Forelimb muscle (tissue), 1 donor: Measurements from ENCODE around the gene EPB41L4B. TPM values are rescaled to one million over a fixed set of nuclear protein-coding genes. Genes with fewer than 3 reads are reported as not detected.

Experiments used
- DNase-seq: peaks from one replicate; pipeline ENCODE4 v3.0.0-alpha.2; 2013; ENCODE audit warnings: low read depth
- polyA plus RNA-seq: library from polyadenylated mRNA; unstranded; fragments of 120-200 nt; gene quantifications from one replicate; pipeline ENCODE4 v1.2.1, GENCODE V29; 2013; ENCODE audit not compliant: insufficient read length

Gene EPB41L4B
- polyA plus RNA-seq, 1 donor, result 10.7 TPM

DNA sequence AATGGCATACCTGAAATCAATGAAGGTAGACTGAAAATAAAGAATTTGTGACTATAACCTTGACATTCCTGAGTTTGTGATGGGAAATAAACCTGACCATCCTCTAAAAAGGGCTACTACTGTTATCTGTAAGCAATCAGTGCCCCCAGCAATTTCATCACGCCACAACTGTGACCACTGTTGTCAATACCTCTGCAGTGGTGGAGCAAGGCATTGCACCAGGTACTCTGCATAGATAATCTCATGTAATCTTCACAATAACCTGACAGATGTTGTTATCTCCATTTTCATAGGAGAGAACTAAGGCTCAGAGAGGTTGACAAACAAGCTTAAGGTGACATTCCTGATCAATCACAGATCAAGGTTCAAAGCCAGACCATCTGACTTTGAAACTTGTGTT is 115.3 kb downstream of the EPB41L4B start:
- no peak for DNase-seq

DNA sequence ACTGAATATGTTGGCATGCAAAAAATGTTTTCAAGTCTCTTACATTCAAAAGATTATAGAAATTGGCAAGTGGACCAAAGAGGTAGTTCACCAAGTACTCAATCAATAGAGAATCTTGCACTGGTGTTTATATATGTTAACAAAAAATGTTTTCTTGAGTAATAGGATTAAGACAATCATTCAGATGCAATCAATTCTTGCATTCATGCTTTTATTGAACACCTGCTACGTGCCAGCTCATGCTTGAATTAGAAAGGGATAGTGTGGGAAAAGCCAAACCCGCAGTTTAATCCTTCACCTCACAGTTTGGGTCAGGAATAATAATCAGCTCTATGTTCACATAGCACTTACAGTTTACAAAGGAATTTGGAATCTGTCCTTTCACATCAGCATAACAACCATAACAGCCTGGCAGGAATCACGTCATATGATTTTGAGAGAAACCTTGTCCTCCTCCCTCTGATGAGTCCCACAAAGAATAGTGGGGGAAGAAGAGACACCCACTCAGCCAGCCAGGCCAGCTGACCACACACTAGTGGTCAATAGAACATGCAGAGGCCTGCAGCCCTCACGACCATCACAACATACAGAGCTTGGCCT is 117.0 kb downstream of the EPB41L4B start:
- no peak for DNase-seq

DNA sequence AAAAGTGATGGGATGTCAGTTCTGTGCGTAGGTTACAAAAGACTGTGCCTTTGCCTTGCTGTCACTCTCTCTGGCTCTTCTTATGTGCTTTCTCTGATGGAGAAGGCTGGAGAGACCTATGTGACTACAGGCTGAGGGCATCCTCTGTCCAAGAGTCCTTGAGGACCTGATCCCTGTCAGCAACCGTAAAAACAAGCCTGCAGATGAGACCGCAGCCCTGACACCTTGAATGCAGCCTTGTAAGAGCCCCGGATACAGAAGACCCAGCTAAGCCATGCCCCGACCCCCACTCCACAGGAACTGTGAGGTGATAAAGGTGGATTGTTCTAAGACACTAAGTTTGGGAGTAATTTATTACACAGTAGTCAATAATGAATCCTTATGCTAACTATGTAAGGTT is 121.2 kb downstream of the EPB41L4B start:
- no peak for DNase-seq

DNA sequence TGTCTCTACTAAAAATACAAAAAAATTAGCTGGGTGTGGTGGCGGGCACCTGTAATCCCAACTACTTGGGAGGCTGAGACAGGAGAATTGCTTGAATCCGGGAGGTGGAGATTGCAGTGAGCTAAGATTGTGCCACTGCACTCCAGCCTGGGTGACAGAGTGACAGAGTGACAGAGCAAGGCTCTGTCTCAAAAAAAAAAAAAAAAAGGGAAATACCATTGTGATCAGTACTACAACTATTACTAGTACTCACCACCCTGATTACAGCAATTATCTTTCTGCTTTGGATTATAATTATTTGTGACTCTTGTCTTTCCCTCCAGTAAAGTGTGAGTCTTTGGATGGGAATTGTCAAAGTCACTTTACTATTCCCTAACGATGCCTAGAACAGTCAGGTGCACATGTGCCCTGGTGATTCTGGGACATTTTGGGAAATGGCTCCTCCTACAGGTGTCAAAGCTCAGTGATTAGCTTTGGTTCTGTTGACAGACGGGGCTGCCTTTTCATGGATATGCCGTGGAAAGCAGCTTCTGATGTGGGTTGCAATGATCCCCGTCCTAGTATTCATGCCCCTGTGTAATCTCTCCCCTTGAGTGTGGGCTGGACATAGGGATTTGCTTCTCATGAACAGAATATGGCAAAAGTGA is 122.0 kb downstream of the EPB41L4B start:
- no peak for DNase-seq

DNA sequence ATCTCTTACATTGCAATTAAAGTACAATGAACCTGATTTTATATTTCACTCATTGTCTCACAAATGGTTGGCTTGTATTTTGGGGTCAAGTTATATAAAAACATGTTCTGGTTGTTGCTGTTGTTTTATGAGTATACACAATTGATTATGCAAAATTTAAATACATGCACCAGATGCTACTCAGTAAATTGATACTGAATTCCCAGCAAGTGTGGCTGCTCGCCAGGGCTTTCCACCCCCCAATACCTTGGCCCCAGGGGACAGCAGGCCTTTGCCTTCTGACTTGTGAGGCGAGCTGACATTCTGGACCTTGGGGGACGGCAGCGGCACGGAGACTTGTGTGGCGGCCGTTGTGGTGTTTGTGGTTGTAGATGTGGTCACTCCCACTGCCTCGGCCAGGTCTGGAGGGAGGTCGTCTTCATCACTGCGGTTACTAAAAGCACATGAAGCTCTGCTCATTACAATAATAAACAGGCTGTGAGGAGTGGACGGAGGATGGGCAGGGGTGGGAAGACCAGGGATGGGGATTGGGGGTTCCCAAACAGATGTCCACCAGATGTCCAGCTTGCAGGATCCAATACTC is 126.8 kb downstream of the EPB41L4B start:
- no peak for DNase-seq

DNA sequence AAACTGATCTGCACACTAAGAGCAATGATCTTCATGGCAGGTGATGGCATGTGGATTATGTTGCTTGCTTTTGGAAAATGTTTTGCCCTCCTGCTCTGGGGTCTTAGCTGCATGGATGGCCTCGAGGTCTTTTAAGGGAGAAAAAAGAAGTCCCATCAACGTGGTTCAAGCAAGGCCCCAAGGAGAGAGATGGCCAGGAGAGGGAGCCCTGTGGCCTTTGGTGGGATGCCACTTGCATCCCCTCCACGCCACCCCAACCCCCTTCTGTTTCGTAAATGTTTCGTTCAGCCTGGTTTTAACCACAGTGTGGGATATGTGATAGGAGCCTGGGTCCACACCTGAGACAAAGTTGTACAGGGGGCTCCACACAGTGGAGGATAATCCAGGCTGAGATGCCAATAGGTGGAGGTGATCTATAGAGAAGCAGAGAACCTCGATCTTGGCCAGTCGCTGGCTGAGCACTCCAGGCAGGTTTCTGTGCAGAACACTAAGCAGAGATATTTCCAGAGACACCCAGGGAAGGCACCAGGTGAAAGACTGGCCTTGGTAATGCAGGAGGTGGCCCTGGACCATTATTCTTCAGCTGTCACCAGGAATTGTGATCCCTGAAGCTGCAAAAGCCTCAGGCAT is 128.0 kb downstream of the EPB41L4B start:
- no peak for DNase-seq

DNA sequence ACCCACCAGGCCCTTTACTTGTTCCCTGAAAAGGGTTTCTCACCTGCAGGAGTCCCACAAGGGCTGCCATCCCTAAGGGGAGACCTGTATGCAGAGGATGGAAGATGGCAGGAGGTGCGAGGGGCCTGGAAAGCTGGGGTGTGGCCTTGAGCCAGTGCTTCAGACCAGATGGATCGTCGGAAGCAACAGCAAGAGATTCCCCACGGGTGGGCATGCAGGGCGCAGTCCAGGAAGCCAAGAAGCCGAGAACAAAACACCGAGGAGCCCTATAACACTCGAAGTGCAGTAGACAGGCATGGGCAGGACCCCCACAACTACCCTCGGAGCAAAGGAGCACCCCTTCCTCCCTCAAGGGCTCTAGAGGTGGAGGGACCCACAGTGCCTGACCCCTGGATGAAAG is 129.1 kb downstream of the EPB41L4B start:
- DNase-seq, result no peak

DNA sequence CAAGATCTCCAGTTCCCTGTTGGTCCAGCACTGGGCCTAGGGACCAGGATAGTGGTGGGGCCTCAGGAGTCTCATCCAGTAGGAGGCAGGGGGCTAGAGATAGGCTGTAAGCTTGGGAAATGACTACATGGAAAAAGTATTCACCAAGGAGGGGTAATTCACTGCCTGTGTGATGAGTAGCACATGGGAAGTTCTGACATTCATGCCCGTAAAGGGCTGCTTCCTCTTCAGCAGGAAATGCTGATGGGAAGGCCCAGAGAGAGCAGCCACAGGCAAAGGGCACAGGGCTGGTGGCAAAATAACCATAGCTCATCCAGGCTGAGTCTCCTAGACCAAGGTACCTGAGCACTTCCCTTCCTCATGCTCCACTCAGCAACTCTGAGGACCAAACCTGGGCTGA is 130.7 kb downstream of the EPB41L4B start:
- no peak for DNase-seq

DNA sequence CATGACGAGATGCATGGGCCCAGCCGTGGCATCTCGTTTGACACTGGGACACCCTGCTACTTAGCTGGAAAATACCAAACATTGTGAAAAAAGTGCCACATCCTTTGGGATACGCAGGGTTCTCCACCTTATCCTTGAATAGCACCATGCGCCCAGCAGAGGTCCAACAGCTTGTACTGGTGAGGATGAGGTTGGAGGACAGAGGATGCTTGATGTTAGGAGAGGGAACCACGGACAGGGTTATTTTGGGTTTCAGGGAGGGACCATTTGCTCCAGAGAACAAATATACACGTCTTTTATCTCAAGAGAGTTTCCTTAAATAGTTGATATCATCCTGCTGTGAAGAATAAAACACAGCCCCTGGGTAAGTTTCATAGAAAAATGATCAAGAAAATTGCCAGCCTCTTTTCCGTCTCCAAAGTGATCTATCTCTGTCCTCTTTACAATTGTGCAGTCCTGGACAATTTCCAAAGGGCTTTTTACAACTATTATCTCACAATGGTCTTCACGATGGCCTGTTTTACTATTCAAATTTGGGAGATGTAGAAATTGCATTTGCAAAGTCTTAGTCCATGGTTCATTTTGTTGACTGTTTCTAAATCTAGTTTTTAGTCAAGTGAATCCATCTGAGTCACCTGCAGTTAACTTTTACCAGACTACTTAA is 133.9 kb downstream of the EPB41L4B start:
- DNase-seq, result no peak

DNA sequence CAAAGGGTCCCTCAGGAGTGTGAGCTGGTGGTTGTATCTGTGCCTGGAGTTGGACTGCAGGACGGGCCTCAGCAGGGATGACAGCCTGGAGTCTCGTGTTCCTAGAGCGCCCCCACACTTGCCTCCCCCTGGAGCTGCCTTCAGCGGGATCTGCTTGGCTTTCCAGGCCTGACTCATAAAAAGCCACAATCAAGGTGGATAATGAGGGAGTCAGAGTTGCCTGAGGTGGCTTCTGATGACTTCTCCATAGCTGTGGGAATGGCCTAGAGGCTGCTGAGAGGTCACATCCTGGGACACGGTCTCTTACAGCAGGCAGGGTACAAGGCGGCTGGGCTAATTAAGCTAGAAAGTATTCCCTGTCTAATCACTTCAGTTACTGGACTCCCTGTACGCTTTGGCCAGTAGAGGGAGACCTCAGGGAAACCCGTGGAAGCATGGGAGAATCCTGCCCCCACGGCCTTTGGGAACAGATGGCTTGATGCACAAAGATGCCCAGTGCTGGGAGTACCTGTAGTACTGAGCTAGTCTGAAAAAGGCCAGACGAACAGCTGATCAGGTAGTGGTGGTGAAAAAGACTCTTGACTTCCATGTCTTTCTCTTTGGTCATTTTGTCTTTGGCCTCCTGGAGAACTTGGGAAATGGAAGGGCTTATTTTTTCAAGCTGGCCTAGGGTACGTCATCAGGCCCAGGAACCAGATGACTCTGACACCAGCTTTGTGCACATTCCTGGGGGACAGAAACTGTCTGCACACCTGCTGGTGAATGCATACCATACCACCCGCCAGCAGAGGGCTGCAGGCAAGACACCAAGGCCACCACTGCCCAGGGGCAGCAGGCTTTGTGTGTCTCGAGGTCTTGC is 137.7 kb downstream of the EPB41L4B start:
- DNase-seq, result no peak

DNA sequence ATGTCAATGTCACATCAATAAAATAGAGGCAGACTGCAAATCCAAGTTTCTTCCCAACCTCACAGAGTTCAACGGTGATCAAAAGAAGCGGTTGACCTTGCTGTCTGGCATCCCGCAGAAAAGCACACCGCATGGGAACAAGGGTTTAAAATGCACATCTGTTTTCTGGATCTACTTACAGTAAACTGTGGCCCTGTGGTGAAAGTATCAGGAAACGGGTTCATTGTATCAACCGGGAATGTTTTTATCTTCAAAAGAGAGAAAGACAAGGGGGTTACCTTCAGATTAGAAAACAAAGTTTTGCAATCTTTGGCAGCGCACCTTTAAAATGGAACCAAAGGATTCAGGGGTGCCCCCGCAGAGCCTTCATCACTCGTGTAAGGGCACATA is 138.3 kb downstream of the EPB41L4B start:
- DNase-seq, result no peak

DNA sequence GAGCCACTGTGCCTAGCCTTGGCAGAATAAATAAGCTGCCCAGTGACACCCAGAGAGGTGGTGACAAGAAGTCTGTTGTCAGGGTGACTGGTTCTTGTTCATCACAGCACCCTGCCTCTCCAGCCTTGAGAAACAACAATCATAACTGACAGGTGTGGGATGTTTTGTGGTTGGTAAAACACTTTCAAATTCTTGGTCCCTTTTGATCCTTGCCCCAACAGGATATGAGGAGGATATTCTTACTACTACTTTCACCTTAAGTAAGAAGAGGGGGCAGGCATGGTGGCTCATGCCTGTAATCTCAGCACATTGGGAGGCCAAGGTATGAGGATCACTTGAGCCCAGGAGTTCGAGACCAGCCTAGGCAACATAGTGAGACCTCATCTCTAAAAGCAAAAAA is 139.6 kb downstream of the EPB41L4B start:
- DNase-seq, result no peak

DNA sequence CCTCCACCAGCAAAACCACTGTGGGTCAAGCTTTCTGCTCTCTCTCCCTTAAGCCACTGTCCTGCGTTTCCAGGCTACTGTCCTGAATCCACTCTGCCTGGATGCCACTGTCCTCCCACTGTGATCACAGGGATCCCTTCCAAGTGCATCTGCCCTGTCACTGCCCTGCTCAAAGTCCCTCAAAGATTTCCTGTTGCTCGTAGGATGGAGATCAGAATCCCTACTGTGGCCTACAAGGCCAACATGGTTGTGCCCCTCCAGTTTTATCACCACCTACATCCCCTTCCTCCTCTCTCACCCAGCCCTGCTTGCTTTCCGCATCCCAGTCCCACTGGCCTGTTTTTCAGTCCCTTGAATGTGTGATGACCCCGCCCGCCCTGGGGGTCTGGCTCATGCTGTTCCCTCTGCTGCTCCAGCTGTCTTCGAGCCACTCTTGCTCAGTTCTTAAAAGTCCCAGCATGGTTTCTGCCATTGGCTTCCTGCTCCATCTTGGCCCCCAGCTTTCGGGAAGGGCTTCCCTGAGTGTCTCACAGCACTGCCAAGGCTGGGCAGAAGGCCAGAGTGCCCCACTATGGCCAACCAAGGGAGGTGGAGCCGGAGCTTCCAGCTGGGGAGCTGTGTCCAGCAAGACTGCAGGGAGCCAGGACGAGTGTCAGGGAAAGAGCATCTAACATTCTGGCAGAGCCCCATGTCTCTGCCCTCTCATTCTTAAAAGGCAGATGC is 140.9 kb downstream of the EPB41L4B start:
- DNase-seq, result no peak

DNA sequence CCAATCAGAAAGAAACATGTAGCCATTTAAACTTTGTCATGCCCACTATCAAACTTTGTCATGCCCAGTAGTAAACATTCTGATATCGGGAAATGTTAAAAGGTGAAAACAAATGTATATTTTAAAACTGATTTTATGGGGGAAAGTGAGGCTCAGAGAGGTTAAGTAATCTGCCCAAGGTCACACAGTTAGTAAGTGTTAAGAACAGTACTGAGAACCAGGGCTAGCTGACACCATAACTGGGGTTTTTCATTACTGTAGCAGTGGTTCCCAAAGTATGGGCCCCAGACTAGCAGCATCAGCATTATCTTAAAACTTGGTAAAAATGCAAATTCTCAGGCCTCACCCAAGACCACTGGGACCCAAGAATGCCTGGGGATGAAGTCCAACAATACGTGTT is 143.9 kb downstream of the EPB41L4B start:
- DNase-seq, result no peak

DNA sequence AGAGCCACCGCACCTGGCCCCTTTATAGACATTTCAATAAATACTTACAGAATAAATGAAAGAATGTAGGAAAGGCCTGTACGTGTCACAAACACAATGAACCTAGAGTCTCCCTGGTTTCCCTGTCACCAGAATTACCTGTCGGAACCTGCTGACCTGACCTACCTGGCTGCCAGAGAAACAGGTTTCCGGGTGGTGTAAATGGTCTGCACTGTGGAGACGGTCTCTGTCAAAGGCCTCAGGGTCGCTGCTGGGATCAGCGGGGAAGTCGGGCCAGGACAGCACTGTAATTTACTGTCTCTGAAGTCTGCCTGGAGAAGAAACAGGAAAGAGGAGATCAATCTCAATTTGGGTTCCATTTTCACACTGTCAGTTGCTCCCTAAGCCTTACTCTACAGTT is 144.5 kb downstream of the EPB41L4B start:
- DNase-seq, result no peak

DNA sequence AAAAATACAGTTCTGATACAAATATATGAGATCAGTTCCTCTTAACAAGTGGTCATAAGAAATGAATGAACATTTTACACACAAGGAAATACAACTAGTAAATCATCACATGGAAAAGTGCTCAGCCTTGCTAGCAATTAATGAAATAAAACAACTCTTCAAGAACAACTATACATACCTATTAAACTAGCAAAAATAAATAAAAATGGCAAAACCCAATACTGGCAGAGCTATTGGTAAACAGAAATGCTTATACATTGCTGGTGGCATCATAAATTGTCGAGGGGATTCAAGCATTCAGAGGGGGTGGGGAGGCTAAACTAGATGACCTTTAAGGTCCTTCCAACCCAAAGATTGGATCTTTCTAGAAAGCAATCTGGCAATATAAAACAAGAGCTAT is 147.9 kb downstream of the EPB41L4B start:
- DNase-seq, result no peak

DNA sequence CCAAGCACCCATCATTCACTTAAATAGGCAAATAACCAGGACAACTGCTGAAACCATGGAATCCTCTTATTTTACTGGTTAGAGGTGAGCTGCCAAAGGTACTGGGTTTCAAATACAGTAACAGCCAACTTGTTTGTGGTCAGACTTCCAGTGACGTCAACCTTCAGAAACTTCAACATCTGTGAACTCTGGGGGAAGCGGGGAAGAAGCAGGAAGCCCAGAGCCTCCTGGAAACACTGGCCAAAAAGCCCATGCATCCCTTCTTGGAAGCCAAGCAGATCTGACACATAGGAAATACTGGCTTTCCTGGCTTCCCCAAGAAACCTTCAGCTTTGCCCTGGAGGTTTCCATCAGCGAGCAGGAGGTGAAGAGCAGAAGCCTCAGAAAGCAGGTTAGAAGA is 148.9 kb downstream of the EPB41L4B start:
- no peak for DNase-seq

DNA sequence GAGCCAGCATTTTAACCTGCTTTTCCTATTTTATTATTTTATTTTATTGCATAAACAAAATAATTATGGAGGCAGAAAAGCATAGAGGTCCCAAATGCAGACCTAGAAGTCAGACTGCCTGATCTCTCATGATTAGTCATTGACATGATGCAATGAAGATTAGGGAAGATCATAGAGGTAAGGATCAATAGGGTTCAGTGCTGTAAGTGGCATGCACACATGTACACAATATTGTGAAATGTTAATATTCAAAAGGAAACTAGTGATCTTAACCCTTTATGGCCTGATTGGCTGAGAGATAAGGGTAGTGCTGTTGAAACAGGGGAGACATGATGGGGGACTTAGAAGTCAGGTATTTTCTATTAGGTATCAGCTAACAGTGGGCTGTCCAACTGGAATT is 152.7 kb downstream of the EPB41L4B start:
- DNase-seq, result no peak

DNA sequence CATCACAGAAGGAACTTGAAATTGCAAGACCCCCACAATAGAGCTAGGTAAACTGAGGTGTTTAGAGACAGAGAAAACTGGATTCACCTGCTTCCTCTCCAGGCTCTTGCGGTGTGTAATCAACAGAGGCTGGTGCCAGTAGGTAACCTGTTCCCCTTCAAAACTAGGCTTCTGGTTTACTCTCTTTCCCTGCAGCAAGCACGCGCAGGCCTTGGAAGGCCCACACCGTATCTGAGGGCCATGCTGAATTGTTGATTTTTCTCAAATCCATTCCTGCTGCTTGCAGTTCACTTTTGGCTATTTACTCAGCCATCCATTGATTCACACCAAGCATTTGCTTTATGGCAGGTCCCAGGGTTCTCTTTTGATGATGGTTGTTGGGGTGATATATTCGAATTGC is 153.1 kb downstream of the EPB41L4B start:
- no peak for DNase-seq

DNA sequence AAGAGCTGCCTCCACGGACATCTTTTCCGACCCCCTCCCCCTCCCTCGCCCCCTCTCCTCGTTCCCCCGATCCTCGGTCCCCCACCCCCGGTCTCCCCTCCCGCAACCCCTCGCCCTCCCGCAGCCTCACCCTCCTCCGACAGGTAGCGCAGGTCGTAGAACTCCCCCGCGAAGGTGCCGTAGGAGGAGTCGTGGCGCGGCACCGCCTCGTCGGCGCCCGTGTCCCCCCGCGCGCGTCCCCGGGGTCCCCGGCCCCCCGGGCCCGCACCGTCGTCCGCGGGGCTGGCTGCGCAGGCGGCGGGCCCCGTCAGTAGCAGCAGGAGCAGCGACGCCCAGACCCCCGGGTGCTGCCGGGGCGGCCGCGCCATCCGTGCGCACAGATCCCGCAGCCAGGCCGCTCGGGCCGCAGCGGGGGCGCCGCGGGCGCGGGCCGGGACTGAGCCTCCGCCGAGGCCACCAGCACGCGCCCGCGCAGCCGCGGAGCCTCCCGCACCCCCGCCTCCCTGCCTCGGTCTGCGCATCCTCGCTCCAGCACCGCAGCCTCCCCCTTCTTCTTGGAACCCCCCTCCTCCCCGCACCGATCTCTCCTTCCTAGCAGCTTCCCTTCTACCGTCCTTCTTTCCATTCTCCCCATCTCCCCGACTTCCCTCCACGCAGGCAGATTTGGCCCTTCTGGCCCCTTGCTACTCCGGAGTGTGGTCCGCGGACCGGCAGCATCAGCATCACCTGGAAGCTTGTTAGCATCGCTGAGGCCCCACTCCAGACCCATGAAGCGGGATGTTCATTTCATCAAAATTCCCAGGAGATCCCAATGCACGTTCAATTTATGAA is 153.9 kb downstream of the EPB41L4B start, which contains the start of gene FRRS1L:
Gene FRRS1L (minus strand): TSS at position 479 of the 831 bp plus-strand sequence. CDS start 111 bp downstream, at position 368.
- no peak for DNase-seq
